Transverse colon (tissue), 4 donors: ENCODE results near the gene MSI2.

ENCODE experiments used
- POLR2AphosphoS5 ChIP-seq, 3 donors: sonication (generic); formaldehyde crosslinking; IDR thresholded peaks; one replicate each; pipeline ENCODE4 v1.6.1; 2016; ENCODE audit warnings: antibody characterized with exemption in 3 of 3
- TF ChIP-seq, protein P1 (sequence below), 5 experiments: fragments of 200-600 bp in 3 of 5; fragments of 450-650 bp in 2 of 5; sonication (generic) in 3 of 5; IDR thresholded peaks; 1 replicate in 2 of 5; 2 replicates in 3 of 5; pipeline ENCODE4 v1.5.1; 2016 to 2017; ENCODE audit warnings: antibody characterized with exemption in 5 of 5, inconsistent platforms in 3 of 5, mild to moderate bottlenecking in 2 of 5, moderate library complexity in 1 of 5

DNA sequence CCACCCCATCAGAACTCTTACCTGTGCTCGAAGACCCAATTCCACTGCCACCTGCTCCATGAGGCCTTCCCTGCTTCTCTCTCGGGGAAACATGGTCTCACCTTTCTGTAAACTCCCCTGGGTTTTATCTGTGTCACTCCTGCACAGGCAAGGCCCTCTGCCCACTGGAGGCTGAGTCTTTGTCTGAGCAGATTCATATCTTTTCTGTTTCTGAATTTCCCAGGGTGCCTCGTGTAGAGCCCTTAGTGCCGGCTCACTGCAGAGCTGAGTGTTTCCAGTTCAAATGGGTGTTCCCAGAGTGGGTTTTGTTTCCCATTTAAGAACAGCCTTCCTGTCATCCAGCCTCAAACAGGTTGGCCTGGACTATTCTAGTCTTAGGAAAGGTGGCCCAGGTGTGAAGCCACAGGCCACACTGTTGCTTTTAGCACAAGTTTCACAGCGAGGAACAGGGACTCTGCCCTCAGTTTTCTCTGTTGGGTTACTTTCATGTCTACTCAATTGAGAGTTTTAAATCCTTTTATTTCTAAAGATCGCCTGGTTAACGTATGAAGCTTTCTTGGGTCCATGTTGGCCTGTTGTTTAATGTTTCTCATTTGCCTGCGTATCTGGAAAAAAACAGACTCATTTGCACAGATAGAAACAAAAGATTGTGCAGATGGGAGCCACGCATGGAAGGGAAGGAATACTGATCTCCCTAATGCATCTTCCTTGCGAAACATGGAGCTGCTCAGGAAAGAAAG is 228.7 kb downstream of the MSI2 start:
- no peak for TF ChIP-seq POLR2AphosphoS5 (IDR thresholded peaks at IDR 0.05)
- TF ChIP-seq, protein P1, sequence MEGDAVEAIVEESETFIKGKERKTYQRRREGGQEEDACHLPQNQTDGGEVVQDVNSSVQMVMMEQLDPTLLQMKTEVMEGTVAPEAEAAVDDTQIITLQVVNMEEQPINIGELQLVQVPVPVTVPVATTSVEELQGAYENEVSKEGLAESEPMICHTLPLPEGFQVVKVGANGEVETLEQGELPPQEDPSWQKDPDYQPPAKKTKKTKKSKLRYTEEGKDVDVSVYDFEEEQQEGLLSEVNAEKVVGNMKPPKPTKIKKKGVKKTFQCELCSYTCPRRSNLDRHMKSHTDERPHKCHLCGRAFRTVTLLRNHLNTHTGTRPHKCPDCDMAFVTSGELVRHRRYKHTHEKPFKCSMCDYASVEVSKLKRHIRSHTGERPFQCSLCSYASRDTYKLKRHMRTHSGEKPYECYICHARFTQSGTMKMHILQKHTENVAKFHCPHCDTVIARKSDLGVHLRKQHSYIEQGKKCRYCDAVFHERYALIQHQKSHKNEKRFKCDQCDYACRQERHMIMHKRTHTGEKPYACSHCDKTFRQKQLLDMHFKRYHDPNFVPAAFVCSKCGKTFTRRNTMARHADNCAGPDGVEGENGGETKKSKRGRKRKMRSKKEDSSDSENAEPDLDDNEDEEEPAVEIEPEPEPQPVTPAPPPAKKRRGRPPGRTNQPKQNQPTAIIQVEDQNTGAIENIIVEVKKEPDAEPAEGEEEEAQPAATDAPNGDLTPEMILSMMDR (IDR thresholded peaks at IDR 0.05), result no peak
